ENCODE data around the gene AEBP2. TPM values are rescaled to one million over a fixed set of nuclear protein-coding genes. Genes with fewer than 3 reads are reported as not detected.

The AEBP2 gene
- total RNA-seq, 1 donor, result 15.6 TPM

- DNase-seq (ENCODE audit: low read depth in 2 of 3, low spot score in 2 of 3), result no peak
Measured at GRCh38 chr12:19499030-19499429, 59.7 kb downstream of the AEBP2 start.

GRCh38 chr12:19506497-19506896, 67.2 kb downstream of the AEBP2 start:
- DNase-seq (ENCODE audit: low read depth in 2 of 3, low spot score in 2 of 3), result no peak

GRCh38 chr12:19507823-19508222, 68.5 kb downstream of the AEBP2 start:
- DNase-seq (ENCODE audit: low read depth in 2 of 3, low spot score in 2 of 3), result peak in 2 of 3 donors; percentile 6 to 52

GRCh38 chr12:19510461-19510860, 71.2 kb downstream of the AEBP2 start:
- DNase-seq (ENCODE audit: low read depth in 2 of 3, low spot score in 2 of 3), result no peak

GRCh38 chr12:19515179-19515578, 75.9 kb downstream of the AEBP2 start:
- no peak for DNase-seq (ENCODE audit: low read depth in 2 of 3, low spot score in 2 of 3)

- DNase-seq (ENCODE audit: low read depth in 2 of 3, low spot score in 2 of 3), result no peak
Measured at GRCh38 chr12:19517583-19517982, 78.3 kb downstream of the AEBP2 start.

- DNase-seq (ENCODE audit: low read depth in 2 of 3, low spot score in 2 of 3), result no peak
Measured at GRCh38 chr12:19518209-19518608, 78.9 kb downstream of the AEBP2 start.

- DNase-seq (ENCODE audit: low read depth in 2 of 3, low spot score in 2 of 3), result no peak
Measured at GRCh38 chr12:19520646-19521415, 81.5 kb downstream of the AEBP2 start.

- DNase-seq (ENCODE audit: low read depth in 2 of 3, low spot score in 2 of 3), result no peak
Measured at GRCh38 chr12:19525274-19525673, 86.0 kb downstream of the AEBP2 start.

- DNase-seq (ENCODE audit: low read depth in 2 of 3, low spot score in 2 of 3), result no peak
Measured at GRCh38 chr12:19527866-19528265, 88.6 kb downstream of the AEBP2 start.

GRCh38 chr12:19528750-19529149, 89.5 kb downstream of the AEBP2 start:
- no peak for DNase-seq (ENCODE audit: low read depth in 2 of 3, low spot score in 2 of 3)

- no peak for DNase-seq (ENCODE audit: low read depth in 2 of 3, low spot score in 2 of 3)
Measured at GRCh38 chr12:19529951-19530636, 90.8 kb downstream of the AEBP2 start.

- no peak for DNase-seq (ENCODE audit: low read depth in 2 of 3, low spot score in 2 of 3)
Measured at GRCh38 chr12:19530637-19531023, 91.3 kb downstream of the AEBP2 start.

- no peak for DNase-seq (ENCODE audit: low read depth in 2 of 3, low spot score in 2 of 3)
Measured at GRCh38 chr12:19533567-19533966, 94.3 kb downstream of the AEBP2 start.

GRCh38 chr12:19539071-19539470, 99.8 kb downstream of the AEBP2 start:
- DNase-seq (ENCODE audit: low read depth in 2 of 3, low spot score in 2 of 3), result no peak

- DNase-seq (ENCODE audit: low read depth in 2 of 3, low spot score in 2 of 3), result no peak
Measured at GRCh38 chr12:19539836-19540235, 100.5 kb downstream of the AEBP2 start.

GRCh38 chr12:19542606-19543005, 103.3 kb downstream of the AEBP2 start:
- no peak for DNase-seq (ENCODE audit: low read depth in 2 of 3, low spot score in 2 of 3)

GRCh38 chr12:19544353-19544752, 105.1 kb downstream of the AEBP2 start:
- DNase-seq (ENCODE audit: low read depth in 2 of 3, low spot score in 2 of 3), result no peak

- DNase-seq (ENCODE audit: low read depth in 2 of 3, low spot score in 2 of 3), result no peak
Measured at GRCh38 chr12:19545301-19545700, 106.0 kb downstream of the AEBP2 start.

- DNase-seq (ENCODE audit: low read depth in 2 of 3, low spot score in 2 of 3), result no peak
Measured at GRCh38 chr12:19546027-19546426, 106.7 kb downstream of the AEBP2 start.

GRCh38 chr12:19546611-19547162, 107.4 kb downstream of the AEBP2 start:
- DNase-seq (ENCODE audit: low read depth in 2 of 3, low spot score in 2 of 3), result peak in 2 of 3 donors; percentile 9 to 44

GRCh38 chr12:19547271-19547671, 108.0 kb downstream of the AEBP2 start:
- no peak for DNase-seq (ENCODE audit: low read depth in 2 of 3, low spot score in 2 of 3)
